H9 (cell line): ENCODE data around the gene TET3. TPM values are rescaled to one million over a fixed set of nuclear protein-coding genes. Genes with fewer than 3 reads are reported as not detected.

ENCODE experiments used
- DNase-seq: peaks from one replicate; pipeline ENCODE4 v3.0.0-alpha.2; 2017
- H2AFZ ChIP-seq: one replicate; pipeline ENCODE4 v1.6.1; 2013; ENCODE audit warnings: mild to moderate bottlenecking, low read length, control low read depth, moderate library complexity
- H2AK5ac ChIP-seq: 2 replicates; pipeline ENCODE4 v1.6.1; 2013; ENCODE audit warnings: low read length, control low read depth, mixed read lengths; ENCODE audit not compliant: insufficient read length
- H2BK120ac ChIP-seq: one replicate; pipeline ENCODE4 v1.6.1; 2013; ENCODE audit warnings: low read depth, mild to moderate bottlenecking, low read length, control low read depth, inconsistent platforms; ENCODE audit not compliant: poor library complexity, severe bottlenecking
- H2BK12ac ChIP-seq: 2 replicates; pipeline ENCODE4 v1.6.1; 2013; ENCODE audit warnings: low read length, control low read depth, mixed read lengths, low read depth; ENCODE audit not compliant: insufficient read length
- H2BK15ac ChIP-seq: 2 replicates; pipeline ENCODE4 v1.6.1; 2013; ENCODE audit warnings: low read depth, low read length, control low read depth
- H2BK20ac ChIP-seq: one replicate; pipeline ENCODE4 v1.6.1; 2013; ENCODE audit warnings: low read depth, mild to moderate bottlenecking, low read length, control low read depth, inconsistent platforms; ENCODE audit not compliant: poor library complexity, severe bottlenecking
- H2BK5ac ChIP-seq: 2 replicates; pipeline ENCODE4 v1.6.1; 2013; ENCODE audit warnings: low read length, control low read depth, mixed read lengths; ENCODE audit not compliant: insufficient read length
- H3K14ac ChIP-seq: 2 replicates; pipeline ENCODE4 v1.6.1; 2013; ENCODE audit warnings: low read length, control low read depth; ENCODE audit not compliant: insufficient read depth
- H3K18ac ChIP-seq: 2 replicates; pipeline ENCODE4 v1.6.1; 2013; ENCODE audit warnings: low read depth, mild to moderate bottlenecking, mixed read lengths, low read length, control low read depth; ENCODE audit not compliant: insufficient read length
- H3K23ac ChIP-seq: 2 replicates; pipeline ENCODE4 v1.6.1; 2013; ENCODE audit warnings: low read length, control low read depth, mixed read lengths, low read depth; ENCODE audit not compliant: insufficient read length
- H3K23me2 ChIP-seq: 2 replicates; pipeline ENCODE4 v1.6.1; 2013; ENCODE audit warnings: low read depth, mild to moderate bottlenecking, mixed read lengths, low read length, control low read depth; ENCODE audit not compliant: insufficient read length, poor library complexity, severe bottlenecking
- H3K27ac ChIP-seq: 2 replicates; pipeline ENCODE4 v1.5.1; 2013; ENCODE audit warnings: low read length, control low read depth, mixed read lengths, low read depth; ENCODE audit not compliant: insufficient read length
- H3K27me3 ChIP-seq: 2 replicates; pipeline ENCODE4 v1.6.1; 2013; ENCODE audit warnings: low read length, control low read depth, inconsistent platforms; ENCODE audit not compliant: insufficient read depth
- H3K4ac ChIP-seq: 2 replicates; pipeline ENCODE4 v1.6.1; 2013; ENCODE audit warnings: low read depth, mild to moderate bottlenecking, control low read depth, inconsistent platforms, low read length, moderate library complexity
- H3K4me1 ChIP-seq: 2 replicates; pipeline ENCODE4 v1.6.1; 2013; ENCODE audit warnings: low read length, control low read depth, inconsistent platforms; ENCODE audit not compliant: insufficient read depth
- H3K4me2 ChIP-seq: 2 replicates; pipeline ENCODE4 v1.6.1; 2013; ENCODE audit warnings: low read length, control low read depth, mixed read lengths; ENCODE audit not compliant: insufficient read length, insufficient read depth
- H3K56ac ChIP-seq: 2 replicates; pipeline ENCODE4 v1.6.1; 2013; ENCODE audit warnings: low read depth, mild to moderate bottlenecking, mixed read lengths, low read length, control low read depth; ENCODE audit not compliant: insufficient read length
- H3K79me1 ChIP-seq: 2 replicates; pipeline ENCODE4 v1.6.1; 2013; ENCODE audit warnings: low read depth, mild to moderate bottlenecking, moderate library complexity, low read length, control low read depth, inconsistent platforms; ENCODE audit not compliant: insufficient read depth, poor library complexity, severe bottlenecking
- H3K79me2 ChIP-seq: 2 replicates; pipeline ENCODE4 v1.6.1; 2013; ENCODE audit warnings: low read length, control low read depth, inconsistent platforms; ENCODE audit not compliant: insufficient read depth
- H3K9ac ChIP-seq: 2 replicates; pipeline ENCODE4 v1.6.1; 2013; ENCODE audit warnings: low read length, control low read depth, mixed read lengths; ENCODE audit not compliant: insufficient read length; ENCODE audit errors: extremely low read depth
- H3K9me3 ChIP-seq: one replicate; pipeline ENCODE4 v1.6.1; 2013; ENCODE audit warnings: low read depth, low read length, inconsistent platforms; ENCODE audit not compliant: control insufficient read depth
- H3T11ph ChIP-seq: one replicate; pipeline ENCODE4 v1.6.1; 2013; ENCODE audit warnings: mild to moderate bottlenecking, low read length, control low read depth, inconsistent platforms
- H4K20me1 ChIP-seq: one replicate; pipeline ENCODE4 v1.6.1; 2013; ENCODE audit not compliant: control insufficient read depth, insufficient read length, insufficient read depth
- H4K5ac ChIP-seq: 2 replicates; pipeline ENCODE4 v1.6.1; 2013; ENCODE audit warnings: low read depth, mild to moderate bottlenecking, mixed read lengths, low read length, control low read depth; ENCODE audit not compliant: insufficient read length
- H4K8ac ChIP-seq: replicated peaks from 2 replicates; pipeline ENCODE4 v1.6.1; 2013; ENCODE audit warnings: low read length, control low read depth, mixed read lengths, low read depth; ENCODE audit not compliant: insufficient read length
- H4K91ac ChIP-seq: 2 replicates; pipeline ENCODE4 v1.6.1; 2013; ENCODE audit warnings: low read depth, mild to moderate bottlenecking, moderate library complexity, mixed read lengths, low read length, control low read depth; ENCODE audit not compliant: insufficient read length
- H3K27ac Mint-ChIP-seq, 3 experiments: 2 replicates in 2 of 3; 3 replicates in 1 of 3; pipeline ENCODE4 v1.8.0; 2020 to 2021; ENCODE audit warnings: mixed read lengths in 3 of 3, mild to moderate bottlenecking in 1 of 3, moderate library complexity in 1 of 3
- H3K27me3 Mint-ChIP-seq: 2 replicates; pipeline ENCODE4 v1.8.0; 2021; ENCODE audit warnings: low read depth, mild to moderate bottlenecking, moderate library complexity, mixed read lengths
- H3K36me3 Mint-ChIP-seq, 3 experiments: 2 replicates in 2 of 3; 3 replicates in 1 of 3; pipeline ENCODE4 v1.8.0; 2020 to 2021; ENCODE audit warnings: low read depth in 3 of 3, mixed read lengths in 3 of 3; ENCODE audit not compliant: insufficient read depth in 1 of 3
- H3K4me1 Mint-ChIP-seq, 2 experiments: 2 replicates each; pipeline ENCODE4 v1.8.0; 2020; ENCODE audit warnings: mixed read lengths in 2 of 2
- H3K4me3 Mint-ChIP-seq, 2 experiments: 2 replicates in 1 of 2; 3 replicates in 1 of 2; pipeline ENCODE4 v1.8.0; 2020 to 2021; ENCODE audit warnings: mild to moderate bottlenecking in 2 of 2, mixed read lengths in 2 of 2, moderate library complexity in 1 of 2
- H3K9me3 Mint-ChIP-seq, 2 experiments: 2 replicates in 1 of 2; 3 replicates in 1 of 2; pipeline ENCODE4 v1.8.0; 2020; ENCODE audit warnings: mild to moderate bottlenecking in 2 of 2, mixed read lengths in 2 of 2, moderate library complexity in 1 of 2
- WGBS: extraction: QIAGEN DNeasy Blood & Tissue Kit; methylation state at CpG from one replicate; pipeline ENCODE4 v1.1.7; 2013; ENCODE audit warnings: missing lambda C conversion rate, low lambda C conversion rate, mixed read lengths; ENCODE audit not compliant: insufficient read length; ENCODE audit errors: extremely low coverage; 5-methylcytosine and 5-hydroxymethylcytosine counted together
- total RNA-seq: library from RNA; stranded (reverse); gene quantifications from 2 replicates; pipeline ENCODE4 v1.2.1, GENCODE V29; 2021
- TF ChIP-seq, protein P1 (sequence below): fragments of 200-600 bp; sonication (generic); conservative IDR thresholded peaks from 3 replicates; pipeline ENCODE4 v1.8.0; 2021; ENCODE audit warnings: antibody characterized with exemption, mild to moderate bottlenecking

TET3 gene
- total RNA-seq, 1 experiment from 2014 or later: 24.7 TPM

DNA sequence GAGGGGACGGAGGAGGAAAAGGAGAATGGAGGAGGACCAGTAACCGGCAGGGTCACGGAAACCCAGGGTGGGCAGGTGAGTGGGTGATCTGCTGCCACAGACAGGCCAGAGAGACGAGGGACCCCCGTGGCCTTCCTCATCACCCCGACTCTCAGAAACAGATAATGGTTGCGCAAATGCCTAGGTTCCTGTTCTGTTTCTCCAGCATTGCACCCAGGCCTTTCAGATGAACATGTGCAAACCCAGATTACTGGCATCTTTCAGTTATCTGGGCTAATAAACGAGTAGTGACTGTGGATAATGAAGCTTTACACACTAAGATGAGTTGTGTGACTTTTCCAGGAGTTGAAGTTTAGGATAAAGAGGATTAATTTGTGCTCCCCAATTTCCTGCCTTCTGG, 46.5 kb downstream of the TET3 start:
- no peak overlapping the region for H3K9ac ChIP-seq
- H3K79me2 ChIP-seq: peaks cover 2% of the 10 kb centered on the region; the same call in 1 of the 2 replicates
- TF ChIP-seq, protein P1, sequence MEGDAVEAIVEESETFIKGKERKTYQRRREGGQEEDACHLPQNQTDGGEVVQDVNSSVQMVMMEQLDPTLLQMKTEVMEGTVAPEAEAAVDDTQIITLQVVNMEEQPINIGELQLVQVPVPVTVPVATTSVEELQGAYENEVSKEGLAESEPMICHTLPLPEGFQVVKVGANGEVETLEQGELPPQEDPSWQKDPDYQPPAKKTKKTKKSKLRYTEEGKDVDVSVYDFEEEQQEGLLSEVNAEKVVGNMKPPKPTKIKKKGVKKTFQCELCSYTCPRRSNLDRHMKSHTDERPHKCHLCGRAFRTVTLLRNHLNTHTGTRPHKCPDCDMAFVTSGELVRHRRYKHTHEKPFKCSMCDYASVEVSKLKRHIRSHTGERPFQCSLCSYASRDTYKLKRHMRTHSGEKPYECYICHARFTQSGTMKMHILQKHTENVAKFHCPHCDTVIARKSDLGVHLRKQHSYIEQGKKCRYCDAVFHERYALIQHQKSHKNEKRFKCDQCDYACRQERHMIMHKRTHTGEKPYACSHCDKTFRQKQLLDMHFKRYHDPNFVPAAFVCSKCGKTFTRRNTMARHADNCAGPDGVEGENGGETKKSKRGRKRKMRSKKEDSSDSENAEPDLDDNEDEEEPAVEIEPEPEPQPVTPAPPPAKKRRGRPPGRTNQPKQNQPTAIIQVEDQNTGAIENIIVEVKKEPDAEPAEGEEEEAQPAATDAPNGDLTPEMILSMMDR: no peak
- no peaks in the 10 kb centered on the region for H3K27me3 ChIP-seq
- H3K27ac ChIP-seq: no peak overlapping the region
- H2BK15ac ChIP-seq: no peak overlapping the region
- no peak overlapping the region for H3K14ac ChIP-seq
- Mint-ChIP-seq H3K36me3 (peaks cover 4 to 18% (median 11%) of the 10 kb centered on the region in 3 experiments), H3K9me3 (peaks cover 8 to 11% of the 10 kb centered on the region in 2 experiments), H3K4me1 (peaks cover 46 to 52% of the 10 kb centered on the region in 2 experiments), H3K4me3 (peak overlapping the region in 1 of 2 experiments; percentile 40; a peak in 2 of 5 replicates), H3K27me3 (no peaks in the 10 kb centered on the region), H3K27ac (peak overlapping the region in 2 of 3 experiments; percentile 29 to 66; a peak in 2 of 7 replicates)
- no peak overlapping the region for H3T11ph ChIP-seq
- H3K79me1 ChIP-seq: no peaks in the 10 kb centered on the region
- no peak overlapping the region for H3K56ac ChIP-seq
- H4K8ac ChIP-seq: no peak overlapping the region
- H3K4ac ChIP-seq: no peak overlapping the region
- no peak overlapping the region for H2AFZ ChIP-seq
- no peak overlapping the region for H4K5ac ChIP-seq
- no peak overlapping the region for H2BK20ac ChIP-seq
- DNase-seq: no peak
- H2BK12ac ChIP-seq: no peak overlapping the region
- no peak overlapping the region for H2BK120ac ChIP-seq
- no peaks in the 10 kb centered on the region for H3K9me3 ChIP-seq
- no peak overlapping the region for H3K23ac ChIP-seq
- H3K4me2 ChIP-seq: no peak overlapping the region
- no CpG with 5 or more reads among the region's 8 CpGs for WGBS
- peaks cover 11% of the 10 kb centered on the region; the same call in 1 of the 2 replicates for H3K4me1 ChIP-seq
- H4K91ac ChIP-seq: no peak overlapping the region
- no peak overlapping the region for H2AK5ac ChIP-seq
- H3K18ac ChIP-seq: no peak overlapping the region
- H3K23me2 ChIP-seq: no peaks in the 10 kb centered on the region
- H4K20me1 ChIP-seq: peaks cover 3% of the 10 kb centered on the region
- H2BK5ac ChIP-seq: no peak overlapping the region
